ENCODE measurements around the gene MRPL54. TPM values are rescaled to one million over a fixed set of nuclear protein-coding genes. Genes with fewer than 3 reads are reported as not detected.
A peak's percentile ranks its signal among the peaks of the same experiment; 100 is the strongest.

Gene MRPL54
- total RNA-seq, 2 experiments from 2014 or later = 66.6 to 88.7 TPM

DNA sequence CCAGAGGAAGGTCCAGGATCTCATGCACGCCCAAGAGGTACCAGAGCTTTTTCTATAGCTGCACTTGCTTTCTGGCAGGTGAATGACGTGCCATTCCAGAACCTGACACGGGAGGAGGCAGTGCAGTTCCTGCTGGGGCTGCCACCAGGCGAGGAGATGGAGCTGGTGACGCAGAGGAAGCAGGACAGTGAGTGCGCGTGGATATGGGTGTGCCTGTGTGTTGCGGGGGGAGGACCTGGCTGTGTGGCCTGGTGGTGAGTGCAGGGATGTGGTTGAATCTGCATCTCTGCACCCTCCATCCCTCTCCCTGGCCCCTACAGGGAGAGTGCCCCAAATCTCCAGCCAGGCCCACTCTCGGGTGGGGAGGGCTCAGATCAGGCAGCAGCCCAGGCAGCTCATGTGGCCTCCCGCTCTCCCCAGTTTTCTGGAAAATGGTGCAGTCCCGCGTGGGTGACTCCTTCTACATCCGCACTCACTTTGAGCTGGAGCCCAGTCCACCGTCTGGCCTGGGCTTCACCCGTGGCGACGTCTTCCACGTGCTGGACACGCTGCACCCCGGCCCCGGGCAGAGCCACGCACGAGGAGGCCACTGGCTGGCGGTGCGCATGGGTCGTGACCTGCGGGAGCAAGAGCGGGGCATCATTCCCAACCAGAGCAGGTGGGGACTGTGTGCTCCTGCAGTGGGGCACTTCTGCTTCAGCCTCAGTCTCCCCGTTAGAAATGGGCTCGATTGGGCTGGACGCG is 23.8 kb upstream of the MRPL54 start:
- H3K4me2 ChIP-seq (ENCODE audit: low read length) = no peak overlapping the region
- CTCF ChIA-PET (ENCODE audit: unreplicated experiment) = no interaction called here
- POLR2A ChIA-PET = no interaction called here
- DNase-seq (ENCODE audit: low spot score) = no peak
- no peaks in the 10 kb centered on the region for H3K9me3 ChIP-seq (ENCODE audit: low read length)
- H3K79me2 ChIP-seq (ENCODE audit: insufficient read depth, low read depth, low read length) = no peaks in the 10 kb centered on the region
- TF ChIP-seq EZH2phosphoT487 (IDR thresholded peaks at IDR 0.05; ENCODE audit: borderline replicate concordance, low read depth, low read length) = no peak
- TF ChIP-seq, protein P1, sequence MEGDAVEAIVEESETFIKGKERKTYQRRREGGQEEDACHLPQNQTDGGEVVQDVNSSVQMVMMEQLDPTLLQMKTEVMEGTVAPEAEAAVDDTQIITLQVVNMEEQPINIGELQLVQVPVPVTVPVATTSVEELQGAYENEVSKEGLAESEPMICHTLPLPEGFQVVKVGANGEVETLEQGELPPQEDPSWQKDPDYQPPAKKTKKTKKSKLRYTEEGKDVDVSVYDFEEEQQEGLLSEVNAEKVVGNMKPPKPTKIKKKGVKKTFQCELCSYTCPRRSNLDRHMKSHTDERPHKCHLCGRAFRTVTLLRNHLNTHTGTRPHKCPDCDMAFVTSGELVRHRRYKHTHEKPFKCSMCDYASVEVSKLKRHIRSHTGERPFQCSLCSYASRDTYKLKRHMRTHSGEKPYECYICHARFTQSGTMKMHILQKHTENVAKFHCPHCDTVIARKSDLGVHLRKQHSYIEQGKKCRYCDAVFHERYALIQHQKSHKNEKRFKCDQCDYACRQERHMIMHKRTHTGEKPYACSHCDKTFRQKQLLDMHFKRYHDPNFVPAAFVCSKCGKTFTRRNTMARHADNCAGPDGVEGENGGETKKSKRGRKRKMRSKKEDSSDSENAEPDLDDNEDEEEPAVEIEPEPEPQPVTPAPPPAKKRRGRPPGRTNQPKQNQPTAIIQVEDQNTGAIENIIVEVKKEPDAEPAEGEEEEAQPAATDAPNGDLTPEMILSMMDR (conservative IDR thresholded peaks at IDR 0.05; ENCODE audit: low read length) = no peak
- no peaks in the 10 kb centered on the region for H3K36me3 ChIP-seq (ENCODE audit: insufficient read depth, low read length)
- H3K27ac ChIP-seq (ENCODE audit: low read depth, low read length, poor library complexity, severe bottlenecking) = no peak overlapping the region
- no peak overlapping the region for H3K4me3 ChIP-seq (ENCODE audit: low read depth, low read length, poor library complexity, severe bottlenecking)
- H2AFZ ChIP-seq (ENCODE audit: low read length) = no peak overlapping the region
- intact Hi-C loops (cut with micrococcal nuclease; ENCODE audit: unreplicated experiment) = no loop called here
- no peaks in the 10 kb centered on the region for H3K4me1 ChIP-seq (ENCODE audit: insufficient read depth, low read length, poor library complexity, severe bottlenecking)
- no peaks in the 10 kb centered on the region for H4K20me1 ChIP-seq (ENCODE audit: insufficient read depth, low read length)
- no peaks in the 10 kb centered on the region for H3K9me2 ChIP-seq (ENCODE audit: insufficient read depth, low read length)
- BruUV-seq (replicated peaks) = no TSS peak

- no peak overlapping the region for H2AFZ ChIP-seq (ENCODE audit: low read length)
- ChIA-PET POLR2A (interaction anchor here (2.4 kb wide), 1 partner anchor 22 kb away, joined by 6 read pairs; the partner anchor contains the start of gene MRPL54), CTCF (ENCODE audit: unreplicated experiment) (no interaction called here)
- H3K36me3 ChIP-seq (ENCODE audit: insufficient read depth, low read length) = no peaks in the 10 kb centered on the region
- no peaks in the 10 kb centered on the region for H4K20me1 ChIP-seq (ENCODE audit: insufficient read depth, low read length)
- no peak overlapping the region for H3K27ac ChIP-seq (ENCODE audit: low read depth, low read length, poor library complexity, severe bottlenecking)
- no peaks in the 10 kb centered on the region for H3K9me3 ChIP-seq (ENCODE audit: low read length)
- no peak overlapping the region for H3K4me2 ChIP-seq (ENCODE audit: low read length)
- no peak for DNase-seq (ENCODE audit: low spot score)
- H3K4me1 ChIP-seq (ENCODE audit: insufficient read depth, low read length, poor library complexity, severe bottlenecking) = no peaks in the 10 kb centered on the region
- no peaks in the 10 kb centered on the region for H3K9me2 ChIP-seq (ENCODE audit: insufficient read depth, low read length)
- no peaks in the 10 kb centered on the region for H3K79me2 ChIP-seq (ENCODE audit: insufficient read depth, low read depth, low read length)
- no peak for TF ChIP-seq EZH2phosphoT487 (IDR thresholded peaks at IDR 0.05; ENCODE audit: borderline replicate concordance, low read depth, low read length)
- BruUV-seq (replicated peaks) = no TSS peak
- H3K4me3 ChIP-seq (ENCODE audit: low read depth, low read length, poor library complexity, severe bottlenecking) = no peak overlapping the region
- intact Hi-C loops (cut with micrococcal nuclease; ENCODE audit: unreplicated experiment) = no loop called here
These were observed 22.1 kb upstream of the MRPL54 start for GRCh38 chr19:3740431-3740830.

GRCh38 chr19:3743486-3743885 is 19.0 kb upstream of the MRPL54 start:
- Histone ChIP-seq H3K4me1 (ENCODE audit: insufficient read depth, low read length, poor library complexity, severe bottlenecking) (no peaks in the 10 kb centered on the region), H3K4me3 (ENCODE audit: low read depth, low read length, poor library complexity, severe bottlenecking) (no peak overlapping the region), H4K20me1 (ENCODE audit: insufficient read depth, low read length) (no peaks in the 10 kb centered on the region), H3K4me2 (ENCODE audit: low read length) (no peak overlapping the region), H3K9me3 (ENCODE audit: low read length) (no peaks in the 10 kb centered on the region), H3K9me2 (ENCODE audit: insufficient read depth, low read length) (no peaks in the 10 kb centered on the region), H2AFZ (ENCODE audit: low read length) (peak overlapping the region; percentile 66), H3K27ac (ENCODE audit: low read depth, low read length, poor library complexity, severe bottlenecking) (no peak overlapping the region), H3K79me2 (ENCODE audit: insufficient read depth, low read depth, low read length) (no peaks in the 10 kb centered on the region), H3K36me3 (ENCODE audit: insufficient read depth, low read length) (no peaks in the 10 kb centered on the region)
- ChIA-PET POLR2A (no interaction called here), CTCF (ENCODE audit: unreplicated experiment) (no interaction called here)
- intact Hi-C loops (cut with micrococcal nuclease; ENCODE audit: unreplicated experiment) = no loop called here
- DNase-seq (ENCODE audit: low spot score) = peak; percentile 58
- TF ChIP-seq EZH2phosphoT487 (IDR thresholded peaks at IDR 0.05; ENCODE audit: borderline replicate concordance, low read depth, low read length) = no peak
- TF ChIP-seq, protein P1 (conservative IDR thresholded peaks at IDR 0.05; ENCODE audit: low read length) = no peak
- BruUV-seq (replicated peaks) = no TSS peak
